Measurements from ENCODE around the gene DNAAF5. TPM values are rescaled to one million over a fixed set of nuclear protein-coding genes. Genes with fewer than 3 reads are reported as not detected.

DNAAF5 gene
- total and polyA plus RNA-seq, 9 of the 15 experiments (the other 6 are each of a cell fraction or from before 2014, with no cell fraction given) = 3.1 to 69.7 (median 19.1) TPM

- TF ChIP-seq CLOCK (CRISPR knock-in tag; IDR thresholded peaks at IDR 0.05; ENCODE audit: borderline replicate concordance) (0 out of 2 replicates have a peak, but pooled peaks have one; percentile 70), FOS (IDR thresholded peaks at IDR 0.05; ENCODE audit: extremely low read depth, insufficient read length) (no peak), TFAP4 (CRISPR knock-in tag; IDR thresholded peaks at IDR 0.05; ENCODE audit: borderline replicate concordance) (0 out of 2 replicates have a peak, but pooled peaks have one; percentile 27), LCOR (CRISPR knock-in tag; IDR thresholded peaks at IDR 0.05) (peak; percentile 70; the same call in 1 of the 2 replicates), OTX1 (CRISPR knock-in tag; IDR thresholded peaks at IDR 0.05) (no peak), RREB1 (CRISPR knock-in tag; IDR thresholded peaks at IDR 0.05) (no peak), CBX8 (IDR thresholded peaks at IDR 0.05; ENCODE audit: borderline replicate concordance, extremely low read depth, low read depth, low read length, poor library complexity, severe bottlenecking) (no peak), CTCFL (IDR thresholded peaks at IDR 0.05; ENCODE audit: borderline replicate concordance, insufficient read depth, low read depth, low read length, poor library complexity, severe bottlenecking) (no peak), E4F1 (CRISPR knock-in tag; IDR thresholded peaks at IDR 0.05; ENCODE audit: borderline replicate concordance) (no peak), ILF3 (IDR thresholded peaks at IDR 0.05; ENCODE audit: borderline replicate concordance) (0 out of 2 replicates have a peak, but pooled peaks have one; percentile 19)
Observed at GRCh38 chr7:725223-726005, 1.1 kb upstream of the DNAAF5 start (continued).

All from K562 (cell line).